Head of caudate nucleus (tissue), 42 donors: ENCODE results near the gene ZNF626.
"Not testable (repeated sequence)": the region's sequence is repeated elsewhere in the genome, so short reads cannot be mapped to it uniquely, and the experiment has no call there.

Experiments
- DNase-seq, 42 donors: peaks; one replicate each; pipeline versions ENCODE4 v3.0.0 to v3.0.0-alpha.2; 2020 to 2021; ENCODE audit warnings: mixed read lengths in 7 of 42
- intact Hi-C: fragments of 100-400 bp; cut with DNase I; formaldehyde crosslinking; loops from one replicate; pipeline ENCODE4 v1.15.0; 2022

Gene ZNF626

DNA sequence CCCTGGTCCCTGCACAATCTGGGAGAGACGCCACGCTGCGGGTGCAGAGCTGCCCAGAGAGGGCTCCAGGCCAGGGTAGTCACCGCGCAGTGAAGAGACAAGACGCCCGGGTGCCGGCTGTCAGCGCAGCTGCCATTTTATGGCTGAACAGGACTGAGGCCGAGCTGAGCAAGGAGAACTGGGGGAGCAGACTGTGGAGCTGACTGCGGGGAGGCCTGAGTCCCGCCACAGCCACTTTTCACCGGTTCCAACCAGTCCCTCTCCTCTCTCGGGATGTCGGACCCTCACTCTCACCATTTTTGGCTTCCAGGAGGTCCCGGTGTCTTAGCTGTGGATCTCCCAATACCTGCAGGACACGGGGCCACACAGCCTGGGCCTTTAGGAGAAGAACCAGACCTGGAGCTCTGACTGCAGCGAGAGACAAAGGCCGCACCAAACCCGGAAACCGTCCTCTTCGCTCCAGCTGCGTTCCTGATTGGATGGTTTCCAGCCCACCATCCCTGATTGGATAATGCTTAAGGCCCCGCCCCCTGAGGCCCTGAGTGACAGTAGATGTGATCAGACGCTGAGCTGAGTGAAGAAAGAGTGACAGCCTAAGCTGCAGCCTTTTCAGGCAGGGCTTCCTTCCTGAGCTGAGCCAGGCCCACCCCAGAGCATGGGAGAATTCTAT is at the start of gene ZNF626:
ZNF626 (minus strand) TSS at position 422 of the 670 bp plus-strand sequence; CDS start at position 297, 125 bp downstream.
- intact Hi-C loops, result loop anchor here (5.0 kb wide), 1 partner anchor 94 kb away; the partner anchor contains the start of gene ZNF737

DNA sequence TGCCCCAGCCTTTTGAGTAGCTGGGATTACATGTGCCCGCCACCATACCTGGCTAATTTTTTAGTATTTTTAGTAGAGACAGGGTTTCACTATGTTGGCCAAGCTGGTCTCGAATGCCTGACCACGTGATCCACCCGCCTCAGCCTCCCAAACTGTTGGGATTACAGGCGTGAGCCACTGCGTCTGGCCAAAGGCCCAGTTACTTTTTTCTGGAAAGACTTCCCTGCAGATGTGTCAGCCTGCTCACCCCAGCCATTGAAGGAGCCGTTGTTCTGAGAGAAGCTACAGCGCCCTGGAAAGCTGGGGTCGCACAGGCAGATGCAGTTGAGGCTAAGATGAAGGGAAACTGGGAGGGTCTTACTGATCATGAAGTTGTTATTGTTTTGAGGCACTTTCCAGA is 7.9 kb upstream of the ZNF626 start:
- DNase-seq, result peak in 8 of 42 donors; percentile 11 to 47 (median 26)
- intact Hi-C loops, result loop anchor here (5.0 kb wide), 1 partner anchor 103 kb away; no protein-coding TSS in a partner anchor

More for the DNA sequence above, at the start of gene ZNF626:
- peak; percentile 87 to 99 (median 97) for DNase-seq

DNA sequence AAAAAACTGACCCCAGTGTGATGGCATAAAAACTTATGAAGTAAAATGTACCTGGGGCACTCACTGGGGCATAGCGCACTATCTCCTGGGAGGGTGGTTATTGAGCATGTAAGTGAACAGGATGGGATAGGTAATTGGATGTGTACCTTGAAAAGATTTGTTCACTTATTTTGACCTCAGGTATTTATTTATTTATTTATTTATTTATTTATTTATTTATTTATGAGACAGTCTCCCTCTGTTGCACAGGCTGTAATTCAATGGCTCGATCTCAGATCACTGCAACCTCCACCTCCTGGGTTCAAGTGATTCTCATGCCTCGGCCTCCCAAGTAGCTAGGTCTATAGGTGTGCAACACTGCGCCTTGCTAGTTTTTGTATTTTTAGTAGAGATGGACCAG is 5.9 kb upstream of the ZNF626 start:
- intact Hi-C loops, result loop anchor here (5.0 kb wide), 1 partner anchor 105 kb away; no protein-coding TSS in a partner anchor

DNA sequence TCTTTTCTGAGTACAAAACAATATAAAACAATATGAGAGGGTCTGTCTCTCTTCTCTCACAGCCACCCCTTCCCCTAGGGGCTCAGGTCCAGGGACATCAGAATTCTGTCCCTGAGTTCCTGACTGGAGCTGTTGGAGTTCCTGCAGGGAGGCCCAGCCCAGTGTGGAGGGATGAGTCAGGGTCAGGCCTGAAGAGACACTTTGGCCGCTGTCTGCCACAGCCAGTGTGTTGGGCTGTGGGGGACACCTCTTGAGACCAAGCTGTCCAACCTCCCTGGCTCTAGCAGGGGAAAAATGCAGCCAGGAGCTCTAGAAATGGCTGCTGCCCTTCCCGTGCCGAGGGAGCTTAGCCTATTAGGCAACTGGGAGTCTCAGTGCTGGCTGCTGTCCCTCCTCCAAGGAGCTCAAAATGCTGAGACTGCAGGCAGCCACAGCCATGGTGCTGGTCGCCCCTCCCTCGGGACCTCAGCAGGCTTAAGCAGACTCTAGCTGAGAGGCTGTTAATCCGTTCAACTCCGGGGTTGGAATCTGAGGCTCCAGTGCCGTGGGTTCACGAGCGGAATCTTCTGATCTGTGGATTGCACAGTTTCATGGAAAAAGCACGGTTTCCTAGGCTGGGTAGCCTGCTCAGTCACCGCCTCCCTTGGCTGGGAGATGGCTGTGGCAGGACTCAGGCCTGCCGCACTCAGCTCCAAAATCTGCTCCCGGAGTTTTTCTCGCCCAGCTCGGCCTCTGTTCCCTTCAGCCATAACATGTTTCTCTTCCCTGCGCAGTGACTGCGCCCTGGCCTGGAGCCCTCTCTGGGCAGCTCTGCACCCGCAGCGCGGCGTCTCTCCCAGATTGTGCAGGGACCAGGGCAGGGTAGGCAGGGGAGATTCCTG is 3.8 kb upstream of the ZNF626 start:
- intact Hi-C loops, result loop anchor here (5.0 kb wide), 2 partner anchors 98 to 107 kb away; partner anchors contain the start of gene ZNF737

More for the DNA sequence above, 5.9 kb upstream of the ZNF626 start:
- DNase-seq, result no peak

DNA sequence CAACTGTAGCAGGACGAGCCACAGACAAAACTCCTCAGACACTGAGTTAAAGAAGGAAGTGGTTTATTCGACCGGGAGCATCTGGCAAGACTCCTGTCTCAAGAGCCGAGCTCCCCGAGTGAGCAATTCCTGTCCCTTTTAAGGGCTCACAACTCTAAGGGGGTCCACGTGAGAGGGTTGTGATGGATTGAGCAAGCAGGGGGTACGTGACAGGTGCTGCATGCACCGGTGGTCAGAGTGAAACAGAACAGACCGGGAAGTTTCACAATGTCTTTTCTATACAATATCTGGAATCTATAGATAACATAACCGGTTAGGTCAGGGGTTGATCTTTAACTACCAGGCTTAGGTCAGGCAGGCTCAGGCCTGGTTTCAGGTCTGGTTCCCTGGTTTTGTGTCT is 3.1 kb upstream of the ZNF626 start:
- not testable (repeated sequence) for DNase-seq
- intact Hi-C loops, result loop anchor here (5.0 kb wide), 1 partner anchor 97 kb away; the partner anchor contains the start of gene ZNF737

More for the DNA sequence above, 3.8 kb upstream of the ZNF626 start:
- DNase-seq, result peak in 39 of 42 donors; percentile 8 to 68 (median 40)

DNA sequence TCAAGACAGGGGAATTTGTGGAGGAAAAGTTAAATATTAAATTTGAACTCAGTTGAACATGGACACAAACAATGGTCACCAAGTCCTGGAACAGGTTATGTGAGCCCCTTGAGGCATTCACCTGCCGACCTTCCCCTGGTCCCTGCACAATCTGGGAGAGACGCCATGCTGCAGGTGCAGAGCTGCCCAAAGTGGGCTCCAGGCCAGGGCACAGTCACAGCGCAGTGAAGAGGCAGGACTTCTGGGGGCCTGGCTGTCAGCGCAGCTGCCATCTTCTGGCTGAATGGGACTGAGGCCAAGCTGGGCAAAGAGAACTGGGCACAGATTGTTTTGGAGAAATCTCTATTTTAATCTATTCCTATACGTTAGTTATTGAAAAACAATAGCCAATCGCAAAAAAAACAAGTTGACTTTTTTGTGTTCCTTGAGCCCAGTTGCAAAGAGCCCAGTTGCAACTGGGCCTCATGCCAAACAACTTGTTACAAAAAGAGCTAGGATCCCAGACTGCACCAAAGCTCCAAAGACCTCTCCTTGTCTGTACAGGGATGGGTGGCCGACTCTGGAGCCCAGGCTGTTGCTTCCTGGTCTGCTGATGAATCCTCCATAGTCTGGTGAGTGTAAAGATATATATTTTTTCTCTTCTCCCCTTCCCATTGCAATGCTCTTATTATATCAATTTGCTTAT is 1.2 kb upstream of the ZNF626 start:
- DNase-seq, result peak in 28 of 42 donors; percentile 12 to 73 (median 40)
- intact Hi-C loops, result loop anchor here (5.0 kb wide), 1 partner anchor 95 kb away; the partner anchor contains the start of gene ZNF737

DNA sequence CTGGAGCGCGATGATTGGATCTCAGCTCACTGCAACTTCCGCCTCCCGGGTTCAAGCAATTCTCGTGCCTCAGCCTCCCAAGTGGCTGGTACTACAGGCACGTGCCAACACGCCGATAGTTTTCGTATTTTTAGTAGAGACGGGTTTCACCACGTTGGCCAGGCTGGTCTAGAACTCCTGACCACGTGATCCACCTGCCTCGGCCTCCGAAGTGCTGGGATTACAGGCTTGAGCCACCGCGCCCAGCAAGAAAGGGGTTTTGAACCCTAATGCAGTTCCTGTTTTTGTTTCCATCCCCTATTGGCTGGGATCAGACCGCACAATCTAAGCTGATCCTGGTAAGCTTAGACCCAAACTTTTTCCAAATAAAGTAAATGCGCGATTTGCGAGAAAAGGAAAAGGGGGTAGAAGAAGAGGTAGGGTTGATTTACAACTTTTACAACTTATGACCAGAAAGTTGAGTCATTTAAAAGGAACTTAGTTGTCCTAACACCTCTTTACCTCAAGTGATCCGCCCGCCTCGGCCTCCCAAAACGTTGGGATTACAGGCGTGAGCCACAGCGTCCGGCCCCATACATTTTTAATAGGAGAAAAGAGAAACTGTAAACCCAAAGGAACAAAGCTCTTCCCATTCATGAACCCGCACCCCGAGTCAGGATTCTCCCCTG is 764 bp downstream of the ZNF626 start:
- intact Hi-C loops, result loop anchor here (5.0 kb wide), 1 partner anchor 93 kb away; the partner anchor contains the start of gene ZNF737
- no peak for DNase-seq

DNA sequence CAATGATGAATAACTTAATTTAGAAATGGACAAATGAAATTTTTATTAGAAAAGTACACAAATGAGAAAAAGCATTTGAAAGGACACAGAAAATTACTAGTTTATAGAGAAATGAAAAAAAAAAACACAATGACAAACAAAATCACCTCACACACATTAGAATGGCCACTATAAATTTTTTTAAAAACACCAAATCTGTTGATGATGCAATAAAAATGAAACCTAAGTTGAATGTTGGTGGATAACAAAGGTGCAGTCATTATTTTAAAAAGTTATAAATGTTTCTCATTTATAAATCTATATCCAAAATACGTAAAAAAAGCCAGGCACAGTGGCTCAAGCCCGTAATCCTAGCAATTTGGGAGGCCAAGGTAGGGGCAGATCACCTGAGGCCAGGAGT is 20.8 kb downstream of the ZNF626 start:
- intact Hi-C loops, result no loop called here
- DNase-seq, result no peak

DNA sequence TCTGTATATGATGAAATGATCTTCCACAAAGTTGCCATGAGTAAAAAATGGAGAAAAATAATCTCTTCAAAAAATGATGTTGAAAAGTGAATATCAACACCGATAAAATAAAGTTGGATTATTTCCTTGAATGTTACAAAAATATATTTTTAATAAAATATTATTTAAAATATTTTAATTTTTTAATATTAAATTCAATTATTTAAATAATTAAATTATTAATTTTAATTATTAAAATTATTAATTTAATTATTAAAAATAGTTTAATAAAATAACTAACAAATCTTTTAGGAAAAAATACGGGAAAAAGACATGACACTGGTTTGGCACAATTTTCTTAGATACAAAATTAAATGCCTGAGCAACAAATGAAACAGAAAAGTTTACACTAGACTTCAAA is 21.3 kb downstream of the ZNF626 start:
- DNase-seq, result no peak
- intact Hi-C loops, result no loop called here

DNA sequence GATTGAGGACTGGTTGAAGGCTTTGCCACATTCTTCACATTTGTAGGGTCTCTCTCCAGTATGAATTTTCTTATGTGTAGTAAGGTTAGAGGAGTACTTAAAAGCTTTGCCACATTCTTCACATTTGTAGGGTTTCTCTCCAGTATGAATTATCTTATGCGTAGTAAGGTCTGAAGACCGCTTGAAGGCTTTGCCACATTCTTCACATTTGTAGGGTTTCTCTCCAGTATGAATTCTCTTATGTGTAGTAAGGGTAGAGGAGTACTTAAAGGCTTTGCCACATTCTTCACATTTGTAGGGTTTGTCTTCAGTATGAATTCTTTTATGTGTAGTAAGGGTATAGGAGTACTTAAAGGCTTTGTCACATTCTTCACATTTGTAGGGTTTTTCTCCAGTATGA is 36.8 kb downstream of the ZNF626 start:
- DNase-seq, intact Hi-C loops: not testable (repeated sequence)

DNA sequence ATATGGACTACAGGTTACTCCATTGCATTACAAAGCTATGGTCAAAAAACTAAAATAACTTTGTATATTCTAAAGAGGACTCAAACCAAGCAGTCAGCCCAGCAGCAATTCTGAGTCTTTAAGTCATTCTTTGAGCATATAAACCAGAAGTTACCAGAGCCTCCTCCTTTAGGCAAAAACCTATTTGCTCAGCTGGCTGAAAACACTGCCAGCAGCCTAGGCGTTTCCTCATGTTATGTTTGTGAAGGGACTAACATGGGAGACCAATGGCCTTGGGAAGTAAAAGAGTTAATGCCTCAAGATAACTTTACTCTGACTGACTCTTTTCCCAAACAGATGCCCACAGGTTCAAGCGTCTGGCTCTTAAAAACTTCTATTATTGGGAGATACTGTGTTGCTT is 45.3 kb downstream of the ZNF626 start:
- intact Hi-C loops, result loop anchor here (2.0 kb wide), 1 partner anchor 85 kb away; no protein-coding TSS in a partner anchor
- no peak for DNase-seq

DNA sequence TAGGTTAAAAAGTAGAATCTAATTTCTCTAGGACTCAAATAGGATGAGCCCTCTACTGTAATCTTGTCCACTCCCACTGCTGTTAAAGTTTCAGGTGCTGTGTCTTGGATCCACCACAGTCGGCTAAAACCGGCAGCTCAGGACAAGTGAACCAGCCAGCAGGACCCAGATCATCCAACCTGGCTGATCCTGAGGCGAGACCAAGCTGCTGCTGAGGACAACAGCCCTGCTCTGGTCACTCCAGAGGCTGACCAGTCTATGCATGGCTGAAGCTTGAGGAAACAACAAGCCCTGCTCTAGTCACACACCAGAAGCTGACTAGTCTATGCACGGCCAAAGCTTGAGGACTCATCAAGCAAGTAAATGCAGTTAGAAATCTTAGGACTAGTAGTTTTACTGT is 46.4 kb downstream of the ZNF626 start:
- intact Hi-C loops, DNase-seq: not testable (repeated sequence)

DNA sequence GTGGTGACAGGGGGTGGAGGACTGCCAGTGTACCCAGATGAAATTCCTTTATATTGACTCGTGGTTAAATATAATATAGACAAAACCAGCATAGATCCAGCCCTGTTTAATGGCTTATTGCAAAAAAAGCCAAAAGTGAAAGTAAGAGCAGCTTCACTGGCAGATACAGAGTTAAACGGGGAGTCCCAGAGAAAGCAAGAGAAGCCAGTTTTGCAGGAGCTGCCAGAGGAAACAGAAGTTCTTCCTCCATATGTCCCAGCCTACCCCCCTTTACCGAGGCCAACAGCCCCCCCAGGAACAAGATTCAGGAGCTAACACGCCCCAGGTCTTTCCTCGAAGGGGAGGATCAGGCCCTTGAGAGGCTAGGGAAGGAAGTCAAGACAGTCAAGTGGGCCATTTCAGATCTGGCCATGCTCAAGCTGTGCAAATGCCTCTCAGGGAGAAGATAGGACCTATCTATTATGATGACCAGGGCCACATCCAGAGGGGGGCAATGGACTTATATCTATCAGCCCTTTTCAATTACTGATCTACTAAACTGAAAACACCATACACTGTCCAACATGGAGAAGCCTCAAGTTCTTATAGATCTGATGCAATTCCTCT is 48.6 kb downstream of the ZNF626 start:
- intact Hi-C loops, result no loop called here
- DNase-seq, result no peak

DNA sequence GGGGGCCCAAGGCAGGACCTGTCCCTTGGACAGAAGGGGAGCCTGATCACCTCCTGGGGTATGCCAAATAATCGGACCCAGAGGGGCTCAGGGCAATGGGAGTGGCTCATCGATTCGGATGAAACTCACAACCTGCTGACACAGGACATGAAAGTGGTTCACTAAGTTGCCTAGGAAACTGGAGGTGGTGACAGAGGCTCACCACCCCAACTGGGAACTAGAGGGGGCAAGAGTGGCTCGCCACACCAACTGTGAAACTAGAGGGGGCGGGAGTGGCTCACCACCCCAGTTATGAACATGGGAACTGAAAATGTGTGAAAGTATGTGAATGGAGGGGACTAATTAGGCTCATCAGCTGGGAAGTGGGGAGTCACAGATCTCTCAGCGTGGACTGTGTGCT is 49.5 kb downstream of the ZNF626 start:
- intact Hi-C loops, result no loop called here
- no peak for DNase-seq

DNA sequence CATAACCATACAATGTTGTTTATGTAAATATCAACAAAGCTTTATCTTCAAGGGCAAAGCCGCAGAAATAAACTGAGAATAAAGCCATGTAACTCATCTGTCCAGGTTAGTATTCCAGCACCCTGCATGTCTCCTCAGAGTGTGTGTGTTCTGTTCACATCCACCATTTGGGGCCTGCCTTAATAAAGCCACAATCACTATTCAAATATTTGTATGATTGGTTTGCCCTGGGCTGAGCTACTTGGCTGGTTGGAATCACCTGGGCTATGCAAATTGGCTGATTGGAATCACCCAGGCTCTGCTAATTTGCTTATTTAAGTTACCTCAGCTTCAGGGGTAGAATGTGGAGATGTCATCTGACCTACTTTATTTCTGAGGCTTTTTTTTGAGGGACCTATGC is 53.4 kb downstream of the ZNF626 start:
- DNase-seq, result no peak
- intact Hi-C loops, result no loop called here
